HG02938 (cell line): ENCODE measurements around the gene SHISAL1.

Experiments
- ATAC-seq: cut with Tn5 transposase; IDR thresholded peaks from one replicate; pipeline ENCODE4 v1.9.1; 2021; ENCODE audit warnings: mild to moderate bottlenecking, moderate library complexity; ENCODE audit not compliant: unreplicated experiment

Gene SHISAL1

GRCh38 chr22:44312766-44313165 lies at the start of gene SHISAL1:
Gene SHISAL1, minus strand, starts transcription at chr22:44312951. Its CDS starts 12,006 bp downstream, at chr22:44300945.
- no peak for ATAC-seq

GRCh38 chr22:44361391-44362126 lies 48.8 kb upstream of the SHISAL1 start:
- ATAC-seq, result no peak

GRCh38 chr22:44360668-44361381 lies 48.1 kb upstream of the SHISAL1 start:
- ATAC-seq, result no peak

DNA sequence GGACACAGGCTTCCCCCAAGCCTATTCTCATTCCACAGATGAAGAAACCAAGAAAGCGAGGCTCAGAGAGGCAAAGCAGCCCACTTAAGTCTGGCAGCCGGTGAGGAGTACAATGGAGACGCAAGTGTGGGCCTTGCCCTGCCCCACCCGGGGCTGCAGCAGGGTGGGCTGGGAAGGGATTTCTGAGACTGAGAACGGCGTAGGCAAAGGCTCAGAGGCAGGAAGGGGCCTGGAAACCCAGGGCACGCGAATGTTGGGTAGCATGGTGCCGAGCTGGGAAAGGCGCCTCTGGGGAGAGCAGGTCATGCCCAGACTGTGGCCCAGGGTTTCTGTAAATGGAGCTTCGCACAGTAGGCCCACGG lies 47.5 kb upstream of the SHISAL1 start:
- ATAC-seq, result no peak

GRCh38 chr22:44359496-44360110 lies 46.9 kb upstream of the SHISAL1 start:
- no peak for ATAC-seq

GRCh38 chr22:44358709-44359440 lies 46.1 kb upstream of the SHISAL1 start:
- ATAC-seq, result no peak

DNA sequence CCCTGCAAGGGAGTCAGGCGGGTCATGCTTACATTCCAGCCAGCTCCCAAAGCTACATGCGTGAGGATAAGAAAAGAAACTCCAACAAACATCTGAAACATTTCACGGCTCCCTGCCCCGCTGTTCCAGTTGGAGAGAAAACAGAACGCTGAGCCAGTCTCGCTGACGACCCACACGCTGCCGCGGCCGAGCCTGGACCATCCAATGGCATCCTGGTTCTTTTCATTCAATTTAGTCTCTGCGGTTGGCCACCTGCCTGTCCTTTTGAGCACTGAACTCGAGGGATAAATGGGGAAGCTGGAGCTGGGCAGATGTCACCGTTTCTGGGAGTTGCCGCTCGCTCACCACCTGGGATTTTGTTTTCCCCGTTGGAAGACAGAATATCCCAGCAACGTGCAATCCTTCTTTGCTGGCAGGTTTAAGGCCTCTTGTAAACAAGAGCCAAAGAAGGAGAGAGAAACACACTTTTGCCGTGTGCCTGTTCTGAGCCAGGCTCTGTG lies 45.3 kb upstream of the SHISAL1 start:
- no peak for ATAC-seq

- no peak for ATAC-seq
Observed at GRCh38 chr22:44357296-44357965, 44.7 kb upstream of the SHISAL1 start.

DNA sequence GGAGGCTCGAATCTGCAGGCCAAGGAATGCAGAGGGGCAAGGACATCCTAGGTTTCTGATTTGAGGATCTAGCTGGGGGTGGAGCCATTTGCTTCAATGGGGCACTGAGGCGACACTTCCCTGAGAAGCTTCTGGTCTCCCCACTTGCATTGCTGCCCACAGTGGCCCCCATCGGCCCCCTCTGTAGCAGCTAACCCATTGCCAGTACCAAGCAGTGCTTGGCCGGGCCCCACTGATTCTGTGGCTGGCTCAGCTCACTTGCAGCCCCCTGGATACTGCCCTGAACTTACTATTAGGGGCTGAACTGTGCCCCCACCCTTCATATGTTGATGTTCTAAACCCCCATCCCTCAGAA lies 42.9 kb upstream of the SHISAL1 start:
- ATAC-seq, result no peak

GRCh38 chr22:44354288-44354687 lies 41.5 kb upstream of the SHISAL1 start:
- ATAC-seq, result no peak

DNA sequence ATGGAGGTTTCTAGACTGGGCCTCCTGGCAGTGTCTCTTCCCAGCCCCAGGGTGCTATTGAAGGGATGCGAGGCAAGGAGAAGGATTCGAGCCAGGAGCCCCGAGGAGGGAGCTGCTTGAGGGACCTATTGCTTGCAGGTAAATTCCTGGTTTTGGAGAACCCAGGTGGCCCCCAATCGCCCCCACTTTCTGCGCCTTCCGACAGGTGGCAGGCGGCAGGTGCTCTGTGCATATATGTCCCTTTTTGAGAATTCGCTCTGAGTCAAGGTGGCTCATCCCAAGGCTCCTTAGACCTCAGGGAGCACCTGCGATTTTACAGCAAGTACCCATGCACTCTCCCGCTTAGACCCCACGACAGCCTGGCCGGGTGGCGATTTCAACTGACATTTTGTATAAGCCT lies 40.3 kb upstream of the SHISAL1 start:
- ATAC-seq, result no peak

GRCh38 chr22:44352378-44353035 lies 39.8 kb upstream of the SHISAL1 start:
- ATAC-seq, result no peak

- ATAC-seq, result no peak
Observed at GRCh38 chr22:44351685-44352377, 39.1 kb upstream of the SHISAL1 start.

DNA sequence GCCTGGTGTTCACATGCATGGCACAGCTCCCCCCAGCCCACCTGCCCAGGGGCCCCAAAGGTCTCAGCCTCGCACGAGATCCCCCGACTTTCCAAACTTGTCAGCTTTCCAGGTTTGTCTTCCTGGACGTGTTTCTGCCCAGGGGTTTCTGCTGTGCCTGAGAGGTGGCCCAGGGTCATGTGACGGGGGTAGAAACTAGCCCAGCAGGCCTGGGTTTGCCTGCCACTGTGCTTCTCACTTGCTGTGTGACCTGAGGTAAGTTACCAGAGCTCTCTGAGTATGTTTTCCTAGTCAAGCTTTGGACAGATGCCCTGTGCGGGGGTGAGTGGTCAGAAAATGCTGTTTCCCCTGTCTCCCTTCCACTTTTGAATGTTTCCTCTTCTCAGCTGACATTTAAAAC lies 38.3 kb upstream of the SHISAL1 start:
- ATAC-seq, result no peak

GRCh38 chr22:44349594-44349993 lies 36.8 kb upstream of the SHISAL1 start:
- ATAC-seq, result no peak

DNA sequence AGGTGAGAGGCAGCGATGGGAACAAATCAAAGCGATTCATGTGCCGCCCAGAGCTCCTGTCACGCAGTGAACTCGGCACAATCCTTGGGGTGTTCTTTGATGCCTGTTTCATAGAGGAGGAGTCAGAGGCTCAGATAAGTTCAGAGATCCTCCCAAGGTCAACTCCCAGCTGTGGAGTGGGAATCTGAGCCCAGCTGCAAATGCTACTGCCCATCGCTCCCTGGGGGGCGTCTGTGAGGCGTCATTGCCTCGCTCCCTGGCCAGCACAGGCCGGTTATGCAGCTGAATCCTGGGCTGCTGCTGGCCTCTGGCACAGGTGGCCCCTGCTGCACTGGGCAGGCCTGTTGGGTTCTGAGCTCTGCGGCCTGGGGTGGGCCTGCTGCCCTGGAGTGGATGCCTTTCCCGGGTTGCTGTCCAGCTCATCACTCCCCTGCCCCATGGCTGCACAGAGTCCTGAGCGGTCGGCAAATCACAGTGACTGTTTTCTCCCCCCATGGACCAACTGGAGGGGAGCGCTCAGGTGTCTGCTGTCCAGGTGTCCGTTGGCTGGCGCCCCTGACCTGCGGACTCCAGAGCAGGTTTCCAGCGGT lies 36.3 kb upstream of the SHISAL1 start:
- ATAC-seq, result no peak

DNA sequence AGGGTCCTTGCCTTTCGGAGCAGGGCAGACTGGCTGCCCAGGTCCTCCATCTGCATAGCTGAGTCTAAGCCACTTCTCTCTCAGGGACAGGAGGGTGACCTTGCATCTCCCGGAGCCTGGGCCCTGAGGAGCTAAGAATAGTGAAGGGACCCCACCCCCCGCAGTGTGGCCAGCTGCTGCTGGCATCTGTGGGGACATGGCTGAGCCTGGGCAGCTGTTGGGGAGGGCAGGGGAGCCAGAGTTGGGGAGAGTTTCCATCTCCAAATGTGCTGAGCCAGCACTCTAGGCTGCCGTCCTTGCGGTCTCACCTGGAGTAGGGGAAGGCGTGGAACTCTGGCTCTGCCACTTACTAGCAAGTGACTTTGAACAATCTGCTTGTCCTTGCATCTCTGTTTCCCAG lies 34.8 kb upstream of the SHISAL1 start:
- no peak for ATAC-seq

DNA sequence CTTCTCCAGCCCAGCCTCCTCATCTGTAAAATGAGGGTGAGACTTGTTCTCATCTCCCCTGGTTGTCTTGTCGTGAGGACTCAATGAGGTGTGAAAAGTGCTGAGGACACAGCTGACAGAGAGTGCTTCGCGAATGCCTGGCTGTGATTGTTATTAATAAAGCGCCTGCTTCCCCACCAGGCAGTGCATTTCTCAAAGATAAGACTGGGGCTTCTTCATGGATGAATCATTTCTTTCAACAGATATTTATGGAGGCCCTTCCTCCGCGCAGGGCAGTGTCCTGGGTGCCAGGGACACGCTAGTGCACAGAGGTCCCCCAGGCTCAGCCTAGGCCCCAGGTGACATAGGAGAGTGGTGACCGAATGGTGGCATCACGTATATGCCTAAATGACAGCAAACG lies 34.3 kb upstream of the SHISAL1 start:
- ATAC-seq, result no peak

DNA sequence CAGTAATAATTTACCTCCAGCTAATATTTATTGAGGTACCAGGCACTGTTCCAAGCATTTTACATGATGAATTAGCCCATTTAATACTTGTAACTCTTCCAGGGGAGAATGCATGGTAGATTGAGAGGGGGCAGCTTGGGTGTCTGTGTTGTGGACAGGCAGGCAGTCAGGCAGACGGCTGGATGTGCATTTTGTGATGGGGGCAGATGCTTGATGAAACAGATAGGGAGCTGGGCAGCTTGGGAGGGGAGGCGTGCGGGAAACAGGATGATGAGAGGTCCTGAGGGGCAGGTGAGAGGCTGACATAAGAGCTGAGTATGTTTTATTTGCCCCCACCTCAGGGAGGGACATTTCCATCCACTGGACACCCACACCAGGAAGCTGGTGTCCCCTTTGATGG lies 33.1 kb upstream of the SHISAL1 start:
- no peak for ATAC-seq
